HCT116 (cell line): ENCODE measurements around the gene SLC10A4.

ENCODE experiments used
- CBX3 ChIP-seq: IDR thresholded peaks from 2 replicates; pipeline ENCODE4 v1.6.1; 2012; ENCODE audit warnings: low read depth
- CEBPB ChIP-seq: IDR thresholded peaks from 2 replicates; pipeline ENCODE4 v1.6.1; 2012; ENCODE audit warnings: low read depth
- CTCF ChIP-seq, 3 experiments: fragments of 200-600 bp in 1 of 3; sonication (generic) in 1 of 3; IDR thresholded peaks in 2 of 3; conservative IDR thresholded peaks in 1 of 3; 2 replicates each; pipeline ENCODE4 v1.5.1; 2012 to 2017; ENCODE audit warnings: low read depth in 2 of 3, low read length in 2 of 3, antibody characterized with exemption in 1 of 3, borderline replicate concordance in 1 of 3, control low read depth in 1 of 3, mild to moderate bottlenecking in 1 of 3, mixed read lengths in 1 of 3, mixed run types in 1 of 3, moderate library complexity in 1 of 3; ENCODE audit not compliant: insufficient read depth in 1 of 3
- POLR2A ChIP-seq: IDR thresholded peaks from 2 replicates; pipeline ENCODE4 v1.7.0; 2011; ENCODE audit warnings: borderline replicate concordance; ENCODE audit not compliant: insufficient read depth, insufficient read length; ENCODE audit errors: extremely low read depth
- POLR2AphosphoS5 ChIP-seq: IDR thresholded peaks from 2 replicates; pipeline ENCODE4 v1.6.1; 2011; ENCODE audit warnings: mild to moderate bottlenecking, low read depth, low read length, moderate library complexity
- YY1 ChIP-seq: IDR thresholded peaks from 2 replicates; pipeline ENCODE4 v1.6.1; 2011; ENCODE audit warnings: low read length, low read depth, moderate library complexity, mild to moderate bottlenecking; ENCODE audit not compliant: insufficient replicate concordance; ENCODE audit errors: extremely low read depth
- ZBTB33 ChIP-seq: IDR thresholded peaks from 2 replicates; pipeline ENCODE4 v1.6.1; 2011; ENCODE audit warnings: mild to moderate bottlenecking, low read length, moderate library complexity; ENCODE audit not compliant: insufficient replicate concordance; ENCODE audit errors: extremely low read depth
- ZNF274 ChIP-seq: fragments of 200-500 bp; sonication (Bioruptor generic); IDR thresholded peaks from 2 replicates; pipeline ENCODE4 v1.6.1; 2014; ENCODE audit warnings: mild to moderate bottlenecking, low read depth, low read length, inconsistent platforms
- TF ChIP-seq, protein P1 (sequence below): IDR thresholded peaks from 2 replicates; pipeline ENCODE4 v1.6.1; 2012; ENCODE audit warnings: low read depth

- 0 out of 6 replicates have a peak, but pooled peaks of 1 of the 3 experiments have one; percentile 8 for TF ChIP-seq CTCF (IDR thresholded peaks at IDR 0.05 in 2 of 3, conservative IDR thresholded peaks at IDR 0.05 in 1 of 3; ENCODE audit: borderline replicate concordance in 1 of 3, insufficient read depth in 1 of 3, low read depth in 2 of 3, low read length in 2 of 3)
- no peak for TF ChIP-seq ZNF274
- no peak for TF ChIP-seq POLR2A
- TF ChIP-seq CEBPB, result no peak
- no peak for TF ChIP-seq CBX3
- no peak for TF ChIP-seq POLR2AphosphoS5
- TF ChIP-seq, protein P1, sequence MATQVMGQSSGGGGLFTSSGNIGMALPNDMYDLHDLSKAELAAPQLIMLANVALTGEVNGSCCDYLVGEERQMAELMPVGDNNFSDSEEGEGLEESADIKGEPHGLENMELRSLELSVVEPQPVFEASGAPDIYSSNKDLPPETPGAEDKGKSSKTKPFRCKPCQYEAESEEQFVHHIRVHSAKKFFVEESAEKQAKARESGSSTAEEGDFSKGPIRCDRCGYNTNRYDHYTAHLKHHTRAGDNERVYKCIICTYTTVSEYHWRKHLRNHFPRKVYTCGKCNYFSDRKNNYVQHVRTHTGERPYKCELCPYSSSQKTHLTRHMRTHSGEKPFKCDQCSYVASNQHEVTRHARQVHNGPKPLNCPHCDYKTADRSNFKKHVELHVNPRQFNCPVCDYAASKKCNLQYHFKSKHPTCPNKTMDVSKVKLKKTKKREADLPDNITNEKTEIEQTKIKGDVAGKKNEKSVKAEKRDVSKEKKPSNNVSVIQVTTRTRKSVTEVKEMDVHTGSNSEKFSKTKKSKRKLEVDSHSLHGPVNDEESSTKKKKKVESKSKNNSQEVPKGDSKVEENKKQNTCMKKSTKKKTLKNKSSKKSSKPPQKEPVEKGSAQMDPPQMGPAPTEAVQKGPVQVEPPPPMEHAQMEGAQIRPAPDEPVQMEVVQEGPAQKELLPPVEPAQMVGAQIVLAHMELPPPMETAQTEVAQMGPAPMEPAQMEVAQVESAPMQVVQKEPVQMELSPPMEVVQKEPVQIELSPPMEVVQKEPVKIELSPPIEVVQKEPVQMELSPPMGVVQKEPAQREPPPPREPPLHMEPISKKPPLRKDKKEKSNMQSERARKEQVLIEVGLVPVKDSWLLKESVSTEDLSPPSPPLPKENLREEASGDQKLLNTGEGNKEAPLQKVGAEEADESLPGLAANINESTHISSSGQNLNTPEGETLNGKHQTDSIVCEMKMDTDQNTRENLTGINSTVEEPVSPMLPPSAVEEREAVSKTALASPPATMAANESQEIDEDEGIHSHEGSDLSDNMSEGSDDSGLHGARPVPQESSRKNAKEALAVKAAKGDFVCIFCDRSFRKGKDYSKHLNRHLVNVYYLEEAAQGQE, result no peak
- TF ChIP-seq ZBTB33, result no peak
- no peak for TF ChIP-seq YY1
Observed at GRCh38 chr4:48483777-48484493, 792 bp downstream of the SLC10A4 start.
